CD4-positive, alpha-beta T cell treated with Interleukin-15 for 4 hours (primary cell): ENCODE measurements around the gene MPEG1.
A peak's percentile ranks its signal among the peaks of the same experiment; 100 is the strongest.

Source experiments
- DNase-seq: peaks from one replicate; pipeline ENCODE4 v3.0.0-alpha.2; 2020; ENCODE audit warnings: low spot score

The MPEG1 gene

DNA sequence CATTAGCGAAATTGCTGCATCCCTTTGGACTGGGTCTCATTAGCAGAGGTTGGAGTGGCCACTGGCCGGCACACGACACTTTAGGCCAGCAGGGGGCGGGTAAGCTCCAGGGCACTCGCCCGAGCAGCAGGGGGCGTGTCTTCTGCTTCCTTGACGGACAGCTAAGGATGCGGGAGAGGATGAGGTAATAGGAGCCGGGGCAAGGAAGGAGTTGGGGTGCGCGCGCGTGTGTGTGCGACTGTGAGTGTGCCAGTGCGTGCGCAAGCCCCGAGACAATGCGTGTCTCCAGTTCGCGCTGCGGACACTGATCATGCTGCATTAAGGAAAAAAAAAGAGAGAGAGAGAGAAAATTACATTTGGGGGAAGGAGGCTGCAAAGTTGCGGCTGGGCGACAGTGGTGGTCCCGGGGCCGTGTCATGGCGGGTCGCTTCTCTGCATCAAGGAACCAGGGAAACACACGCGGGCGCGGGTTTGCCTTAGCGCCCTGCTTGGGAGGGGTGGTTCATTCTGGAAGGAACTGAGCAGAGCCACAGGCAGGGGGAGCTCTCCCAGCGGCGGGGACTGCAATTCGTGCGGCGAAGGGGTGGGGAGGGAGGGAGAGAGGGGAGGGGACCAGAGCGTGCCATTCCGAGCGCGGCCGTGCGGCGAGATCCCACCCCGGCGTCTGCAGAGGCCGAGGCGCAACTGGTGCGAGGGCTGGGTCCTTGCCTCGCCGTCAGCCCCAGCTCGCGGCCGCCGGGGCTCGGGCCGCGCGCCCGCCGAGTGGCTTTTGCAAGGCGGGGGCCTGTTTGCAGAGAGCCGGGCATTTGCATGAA is 41.0 kb downstream of the MPEG1 start, which contains the start of gene DTX4:
Gene DTX4, plus strand, starts transcription at position 625 of the 815 bp plus-strand sequence. CDS start 464 bp downstream, outside the sequence.
- DNase-seq, result peak; percentile 86

DNA sequence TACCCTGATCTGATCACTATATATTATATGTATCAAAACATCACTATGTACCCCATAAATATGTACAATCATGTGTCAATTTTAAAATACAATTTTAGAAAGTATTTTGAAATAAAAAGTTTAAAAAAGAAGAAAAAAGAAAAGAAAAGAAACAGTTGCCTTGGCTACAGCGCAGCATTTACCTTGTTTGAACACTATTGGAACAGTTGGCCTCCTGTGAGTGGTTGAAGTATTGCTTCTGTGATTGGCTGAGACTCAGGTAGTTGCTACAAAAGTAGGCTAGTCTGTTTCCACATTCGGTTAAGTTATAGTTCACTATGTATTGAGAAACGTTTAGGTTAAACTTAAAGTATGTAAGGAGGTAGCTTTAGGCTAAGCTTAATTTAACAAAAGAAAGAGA is 48.7 kb downstream of the MPEG1 start:
- no peak for DNase-seq
